GM12864 (cell line): ENCODE results near the gene NUMA1.
A peak's percentile ranks its signal among the peaks of the same experiment; 100 is the strongest.

ENCODE experiments used
- DNase-seq: peaks from one replicate; pipeline ENCODE4 v3.0.0-alpha.2; 2011; ENCODE audit warnings: low read depth
- H3K4me3 ChIP-seq: 2 replicates; pipeline ENCODE4 v1.5.1; 2011; ENCODE audit warnings: mild to moderate bottlenecking, low read depth, low read length, control low read depth
- CTCF ChIP-seq: IDR thresholded peaks from 2 replicates; pipeline ENCODE4 v1.5.1; 2011; ENCODE audit warnings: low read depth, mild to moderate bottlenecking, moderate library complexity, low read length, control low read depth, inconsistent platforms; ENCODE audit errors: missing control alignments

Gene NUMA1

GRCh38 chr11:72122607-72123006 is 42.3 kb upstream of the NUMA1 start:
- no peak for TF ChIP-seq CTCF
- no peak overlapping the region for H3K4me3 ChIP-seq
- DNase-seq: no peak

GRCh38 chr11:72120930-72121329 is 40.6 kb upstream of the NUMA1 start:
- no peak overlapping the region for H3K4me3 ChIP-seq
- TF ChIP-seq CTCF: no peak
- no peak for DNase-seq

GRCh38 chr11:72119198-72119597 is 38.9 kb upstream of the NUMA1 start:
- no peak overlapping the region for H3K4me3 ChIP-seq
- TF ChIP-seq CTCF: no peak
- no peak for DNase-seq

- DNase-seq: no peak
- no peak for TF ChIP-seq CTCF
Observed at GRCh38 chr11:72116019-72116755, 35.8 kb upstream of the NUMA1 start.

GRCh38 chr11:72114570-72114969 is 34.2 kb upstream of the NUMA1 start:
- H3K4me3 ChIP-seq: no peak overlapping the region
- DNase-seq: no peak
- no peak for TF ChIP-seq CTCF

More at GRCh38 chr11:72116019-72116755, 35.8 kb upstream of the NUMA1 start:
- no peak overlapping the region for H3K4me3 ChIP-seq

- TF ChIP-seq CTCF: no peak
- DNase-seq: no peak
- H3K4me3 ChIP-seq: peak overlapping the region; percentile 72
Observed at GRCh38 chr11:72112978-72113808, 32.9 kb upstream of the NUMA1 start.
